ENCODE results near the gene LRRN2. TPM values are rescaled to one million over a fixed set of nuclear protein-coding genes. Genes with fewer than 3 reads are reported as not detected.
A peak's percentile ranks its signal among the peaks of the same experiment; 100 is the strongest.

Gene LRRN2
- total and polyA plus RNA-seq, 9 of the 15 experiments (the other 6 are each of a cell fraction or from before 2014, with no cell fraction given), result 0.05 TPM; not detected in 8

DNA sequence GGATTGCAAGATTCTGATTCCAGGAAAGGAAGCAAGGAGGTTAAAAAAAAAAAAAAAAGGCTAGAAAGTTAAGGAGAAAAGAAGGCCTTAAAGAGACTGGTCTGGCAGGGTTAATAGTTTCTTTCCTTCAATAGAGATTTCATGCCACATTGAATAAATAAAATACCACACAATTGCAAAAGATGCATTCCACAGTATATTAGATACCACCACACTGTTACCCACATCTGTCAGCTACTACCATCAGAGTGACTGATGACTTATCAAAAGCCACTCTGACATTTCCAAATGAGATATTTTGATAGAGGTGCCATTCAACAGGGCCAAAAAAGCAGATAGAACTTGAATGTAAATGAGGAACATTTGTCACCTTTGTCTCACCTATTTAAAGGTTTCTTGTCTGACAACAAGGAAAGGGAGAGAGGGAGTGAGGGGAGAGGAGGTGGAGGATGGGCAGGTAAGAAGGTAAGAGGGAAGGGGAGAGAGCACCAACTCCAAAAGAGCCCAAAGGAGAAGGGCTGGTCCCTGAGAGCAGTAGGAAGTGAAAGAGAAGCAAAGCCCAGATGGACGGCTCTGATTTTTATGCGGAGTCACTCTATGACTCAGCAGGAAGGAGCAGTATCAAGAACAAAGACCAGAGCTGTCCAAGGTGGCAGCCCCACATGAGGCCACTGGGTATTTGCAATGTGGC, 38.3 kb downstream of the LRRN2 start (continued):
- TF ChIP-seq, protein P1, sequence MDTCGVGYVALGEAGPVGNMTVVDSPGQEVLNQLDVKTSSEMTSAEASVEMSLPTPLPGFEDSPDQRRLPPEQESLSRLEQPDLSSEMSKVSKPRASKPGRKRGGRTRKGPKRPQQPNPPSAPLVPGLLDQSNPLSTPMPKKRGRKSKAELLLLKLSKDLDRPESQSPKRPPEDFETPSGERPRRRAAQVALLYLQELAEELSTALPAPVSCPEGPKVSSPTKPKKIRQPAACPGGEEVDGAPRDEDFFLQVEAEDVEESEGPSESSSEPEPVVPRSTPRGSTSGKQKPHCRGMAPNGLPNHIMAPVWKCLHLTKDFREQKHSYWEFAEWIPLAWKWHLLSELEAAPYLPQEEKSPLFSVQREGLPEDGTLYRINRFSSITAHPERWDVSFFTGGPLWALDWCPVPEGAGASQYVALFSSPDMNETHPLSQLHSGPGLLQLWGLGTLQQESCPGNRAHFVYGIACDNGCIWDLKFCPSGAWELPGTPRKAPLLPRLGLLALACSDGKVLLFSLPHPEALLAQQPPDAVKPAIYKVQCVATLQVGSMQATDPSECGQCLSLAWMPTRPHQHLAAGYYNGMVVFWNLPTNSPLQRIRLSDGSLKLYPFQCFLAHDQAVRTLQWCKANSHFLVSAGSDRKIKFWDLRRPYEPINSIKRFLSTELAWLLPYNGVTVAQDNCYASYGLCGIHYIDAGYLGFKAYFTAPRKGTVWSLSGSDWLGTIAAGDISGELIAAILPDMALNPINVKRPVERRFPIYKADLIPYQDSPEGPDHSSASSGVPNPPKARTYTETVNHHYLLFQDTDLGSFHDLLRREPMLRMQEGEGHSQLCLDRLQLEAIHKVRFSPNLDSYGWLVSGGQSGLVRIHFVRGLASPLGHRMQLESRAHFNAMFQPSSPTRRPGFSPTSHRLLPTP (IDR thresholded peaks at IDR 0.05; ENCODE audit: borderline replicate concordance, extremely low read depth, insufficient read length), result no peak
- TF ChIP-seq DACH1 (IDR thresholded peaks at IDR 0.05; ENCODE audit: partially characterized antibody) (no peak), DNMT1 (IDR thresholded peaks at IDR 0.05) (peak; percentile 98), ILK (tag; IDR thresholded peaks at IDR 0.05; ENCODE audit: borderline replicate concordance, low read depth) (no peak), ETV6 (IDR thresholded peaks at IDR 0.05; ENCODE audit: borderline replicate concordance in 1 of 2, low read depth in 2 of 2, low read length in 1 of 2) (no peak), ETV6 (CRISPR knock-in tag; IDR thresholded peaks at IDR 0.05; ENCODE audit: borderline replicate concordance) (peak; percentile 78; the same call in 1 of the 2 replicates), SP1 (CRISPR knock-in tag; IDR thresholded peaks at IDR 0.05) (peak; percentile 57), ZNF589 (CRISPR knock-in tag; IDR thresholded peaks at IDR 0.05; ENCODE audit: low read depth) (peak; percentile 93), NR2C1 (IDR thresholded peaks at IDR 0.05) (no peak), NR2C1 (tag; IDR thresholded peaks at IDR 0.05) (peak; percentile 68), JUND (IDR thresholded peaks at IDR 0.05; ENCODE audit: borderline replicate concordance, low read depth, low read length) (peak; percentile 98), JUND (tag; IDR thresholded peaks at IDR 0.05; ENCODE audit: borderline replicate concordance, low read depth, low read length) (peak; percentile 98; the same call in 2 of the 3 replicates), ATF7 (IDR thresholded peaks at IDR 0.05) (peak; percentile 65), ARNT (IDR thresholded peaks at IDR 0.05) (peak in 1 of 2 experiments; percentile 87; a peak in 2 of 4 replicates), ZEB2 (IDR thresholded peaks at IDR 0.05) (peak; percentile 67; the same call in 1 of the 2 replicates), FOXM1 (IDR thresholded peaks at IDR 0.05; ENCODE audit: low read depth) (0 out of 2 replicates have a peak, but pooled peaks have one; percentile 27), FOXM1 (CRISPR knock-in tag; IDR thresholded peaks at IDR 0.05; ENCODE audit: low read depth) (no peak), LARP7 (IDR thresholded peaks at IDR 0.05) (0 out of 2 replicates have a peak, but pooled peaks have one; percentile 64), EP300 (IDR thresholded peaks at IDR 0.05; ENCODE audit: low read length) (peak; percentile 78), ESRRA (IDR thresholded peaks at IDR 0.05; ENCODE audit: borderline replicate concordance, low read depth) (peak; percentile 23; the same call in 1 of the 2 replicates), PTBP1 (IDR thresholded peaks at IDR 0.05; ENCODE audit: low read depth, low read length) (no peak), FOXA1 (IDR thresholded peaks at IDR 0.05; ENCODE audit: borderline replicate concordance) (no peak), CREM (IDR thresholded peaks at IDR 0.05; ENCODE audit: low read depth) (peak; percentile 68), KDM1A (IDR thresholded peaks at IDR 0.05) (peak; percentile 82 to 88), KAT7 (CRISPR knock-in tag; IDR thresholded peaks at IDR 0.05; ENCODE audit: borderline replicate concordance) (peak; percentile 62; the same call in 1 of the 2 replicates)
- TF ChIP-seq, protein P2, sequence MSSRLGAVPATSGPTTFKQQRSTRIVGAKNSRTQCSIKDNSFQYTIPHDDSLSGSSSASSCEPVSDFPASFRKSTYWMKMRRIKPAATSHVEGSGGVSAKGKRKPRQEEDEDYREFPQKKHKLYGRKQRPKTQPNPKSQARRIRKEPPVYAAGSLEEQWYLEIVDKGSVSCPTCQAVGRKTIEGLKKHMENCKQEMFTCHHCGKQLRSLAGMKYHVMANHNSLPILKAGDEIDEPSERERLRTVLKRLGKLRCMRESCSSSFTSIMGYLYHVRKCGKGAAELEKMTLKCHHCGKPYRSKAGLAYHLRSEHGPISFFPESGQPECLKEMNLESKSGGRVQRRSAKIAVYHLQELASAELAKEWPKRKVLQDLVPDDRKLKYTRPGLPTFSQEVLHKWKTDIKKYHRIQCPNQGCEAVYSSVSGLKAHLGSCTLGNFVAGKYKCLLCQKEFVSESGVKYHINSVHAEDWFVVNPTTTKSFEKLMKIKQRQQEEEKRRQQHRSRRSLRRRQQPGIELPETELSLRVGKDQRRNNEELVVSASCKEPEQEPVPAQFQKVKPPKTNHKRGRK (tag; IDR thresholded peaks at IDR 0.05), result peak; percentile 37

Measured in K562 (cell line).